HG03280 (cell line): ENCODE results near the gene FRAS1.

Experiments
- ATAC-seq: cut with Tn5 transposase; IDR thresholded peaks from one replicate; pipeline ENCODE4 v1.9.1; 2021; ENCODE audit warnings: mild to moderate bottlenecking, moderate library complexity; ENCODE audit not compliant: unreplicated experiment

FRAS1 gene

GRCh38 chr4:78567500-78568060 is 510.5 kb downstream of the FRAS1 start:
- no peak for ATAC-seq

GRCh38 chr4:78568640-78569305 is 511.6 kb downstream of the FRAS1 start:
- ATAC-seq: no peak

DNA sequence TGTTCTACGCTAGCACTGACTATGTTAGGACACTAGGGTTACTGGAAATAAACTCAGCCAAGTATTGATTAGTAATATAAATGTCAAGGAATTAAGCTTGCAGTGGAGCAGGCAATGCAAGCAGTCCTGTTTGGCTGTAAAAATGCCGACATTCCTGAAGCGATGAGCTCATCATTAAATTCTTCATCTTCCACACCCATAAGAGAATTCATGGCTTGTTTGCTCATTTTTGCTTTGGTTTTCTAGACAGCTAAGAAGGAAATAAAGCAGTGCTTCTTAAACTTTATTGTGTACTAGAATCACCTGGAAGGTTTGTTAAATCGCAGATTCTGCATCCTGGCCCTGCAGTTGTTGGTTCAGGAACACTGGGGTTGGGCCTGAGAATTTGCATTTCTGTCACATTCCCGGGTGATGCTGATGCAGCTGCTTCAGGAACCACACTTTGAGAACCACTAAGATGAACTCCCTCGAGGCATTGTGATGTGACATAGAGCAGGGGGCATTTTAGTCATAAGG is 512.2 kb downstream of the FRAS1 start:
- ATAC-seq: no peak

GRCh38 chr4:78570117-78570516 is 513.0 kb downstream of the FRAS1 start:
- ATAC-seq: no peak

- no peak for ATAC-seq
These were observed 514.7 kb downstream of the FRAS1 start for GRCh38 chr4:78571804-78572203.

- no peak for ATAC-seq
These were observed 521.7 kb downstream of the FRAS1 start for GRCh38 chr4:78578674-78579425.

DNA sequence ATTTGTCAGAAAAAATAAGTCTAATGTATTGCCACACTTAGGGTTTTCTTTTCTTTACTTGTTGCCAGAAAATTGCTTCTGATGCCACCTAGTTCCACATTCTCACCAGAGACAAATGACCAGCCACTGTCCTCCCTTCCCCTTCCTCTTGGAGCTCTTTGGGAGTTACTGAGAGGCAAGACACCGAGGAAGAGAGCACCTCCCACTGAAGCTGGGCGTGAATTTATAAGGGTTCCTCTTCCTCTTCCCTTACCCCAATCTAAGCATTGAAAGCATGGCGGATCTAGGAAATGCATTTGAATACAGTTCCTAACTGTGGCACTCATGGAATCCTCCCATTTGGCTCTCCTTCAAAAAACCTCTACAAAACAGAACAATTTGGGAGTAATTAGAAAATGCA is 524.5 kb downstream of the FRAS1 start:
- ATAC-seq: no peak

- no peak for ATAC-seq
These were observed 527.9 kb downstream of the FRAS1 start for GRCh38 chr4:78584863-78585547.

DNA sequence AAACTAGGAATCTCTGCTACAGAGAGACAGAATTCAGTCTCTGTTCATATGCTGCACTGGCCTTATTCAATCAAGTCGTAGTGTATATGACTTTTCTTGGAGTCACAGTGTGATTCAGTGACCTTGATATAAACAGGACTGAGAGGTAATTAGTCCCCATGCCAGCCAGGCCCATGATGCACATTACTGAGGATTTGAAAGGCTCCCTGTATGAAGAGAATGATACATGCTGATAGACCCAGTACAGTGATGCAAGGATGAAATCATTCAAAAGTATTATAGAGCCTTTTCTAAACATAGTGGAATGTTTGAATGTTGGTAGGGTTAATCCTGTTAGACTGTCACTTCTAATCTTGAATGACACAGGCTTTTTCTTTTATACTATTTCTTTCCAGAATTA is 528.5 kb downstream of the FRAS1 start:
- no peak for ATAC-seq

DNA sequence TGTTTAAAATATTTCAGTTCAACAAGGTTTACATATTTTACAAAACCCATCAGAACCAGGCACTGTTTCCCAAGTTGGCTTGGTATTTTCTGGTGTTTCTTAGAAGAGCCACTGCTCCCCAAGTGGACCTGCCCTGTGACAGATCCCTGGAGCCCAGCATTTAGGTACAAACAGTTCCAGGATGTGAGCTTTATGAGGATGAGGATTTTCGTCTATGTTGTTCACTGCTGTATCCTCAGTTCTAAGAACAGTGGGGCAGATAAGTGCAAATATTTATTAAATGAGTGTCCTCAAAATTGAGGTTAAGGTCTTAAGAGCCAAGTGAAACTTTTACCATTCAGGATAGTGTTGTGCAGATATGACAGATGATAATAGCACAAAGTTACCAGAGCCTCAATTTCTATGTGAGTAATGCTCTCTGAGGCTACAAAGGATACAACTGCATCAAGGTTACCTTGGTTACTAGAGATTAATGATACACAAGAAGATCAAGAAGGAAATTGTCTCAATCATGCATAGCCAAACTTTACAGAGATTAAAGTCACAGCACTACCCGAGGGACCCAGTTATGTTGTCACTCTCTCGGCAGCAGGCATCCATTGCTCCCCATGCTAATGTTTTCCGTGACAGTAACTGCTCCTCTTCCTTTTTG is 531.9 kb downstream of the FRAS1 start:
- ATAC-seq: no peak

DNA sequence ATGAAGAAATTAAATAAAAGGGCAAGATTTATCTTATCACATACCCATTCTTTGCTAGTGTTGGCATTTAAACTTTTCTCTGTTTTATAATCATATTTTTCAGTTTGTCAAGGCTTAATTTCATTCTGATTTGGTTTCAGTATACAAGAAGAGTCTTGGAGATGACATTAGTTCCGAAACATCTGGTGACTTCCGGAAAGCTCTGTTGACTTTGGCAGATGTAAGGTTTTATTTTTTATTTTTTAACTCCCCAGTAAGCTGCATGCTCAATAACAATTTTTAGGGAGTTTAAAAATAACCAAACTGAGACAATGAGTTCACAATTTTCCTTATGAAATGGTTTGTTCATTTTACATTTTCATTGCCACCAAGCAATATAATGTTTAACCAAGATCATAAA is 534.3 kb downstream of the FRAS1 start:
- no peak for ATAC-seq

GRCh38 chr4:78592088-78592783 is 535.1 kb downstream of the FRAS1 start:
- no peak for ATAC-seq
